DOHH2 (cell line): ENCODE measurements around the gene ORC3.

Experiments
- H3F3A ChIP-seq: fragments of 200-600 bp; sonication (generic), shearing (Covaris generic); 2 replicates; pipeline ENCODE4 v1.6.0; 2016; ENCODE audit warnings: antibody characterized with exemption, mild to moderate bottlenecking; ENCODE audit not compliant: control insufficient read depth, insufficient read depth
- H3K27ac ChIP-seq: fragments of 200-600 bp; sonication (generic); 2 replicates; pipeline ENCODE4 v1.5.1; 2014; ENCODE audit warnings: low read depth, mild to moderate bottlenecking, low read length, moderate library complexity
- H3K27me3 ChIP-seq: fragments of 200-600 bp; sonication (generic); 2 replicates; pipeline ENCODE4 v1.6.1; 2014; ENCODE audit warnings: mild to moderate bottlenecking, low read length, mixed read lengths; ENCODE audit not compliant: control insufficient read depth
- H3K36me3 ChIP-seq: fragments of 200-600 bp; sonication (generic); 2 replicates; pipeline ENCODE4 v1.6.1; 2014; ENCODE audit warnings: mild to moderate bottlenecking, low read length, moderate library complexity, mixed read lengths; ENCODE audit not compliant: control insufficient read depth
- H3K4me1 ChIP-seq: fragments of 200-600 bp; sonication (generic); 2 replicates; pipeline ENCODE4 v1.6.1; 2014; ENCODE audit warnings: mild to moderate bottlenecking, low read length, mixed read lengths; ENCODE audit not compliant: control insufficient read depth
- H3K4me2 ChIP-seq: fragments of 200-600 bp; sonication (generic); 2 replicates; pipeline ENCODE4 v1.6.0; 2014; ENCODE audit warnings: mild to moderate bottlenecking, low read length, moderate library complexity
- H3K4me3 ChIP-seq: fragments of 200-600 bp; sonication (generic); 2 replicates; pipeline ENCODE4 v1.5.1; 2014; ENCODE audit warnings: mild to moderate bottlenecking, low read length, mixed read lengths
- H3K79me2 ChIP-seq: fragments of 200-600 bp; sonication (generic); 2 replicates; pipeline ENCODE4 v1.6.1; 2014; ENCODE audit warnings: mild to moderate bottlenecking, low read length, mixed read lengths; ENCODE audit not compliant: control insufficient read depth
- H3K9me2 ChIP-seq: fragments of 200-600 bp; sonication (generic); replicated peaks from 2 replicates; pipeline ENCODE4 v1.6.1; 2014; ENCODE audit warnings: mild to moderate bottlenecking, low read length, mixed read lengths; ENCODE audit not compliant: control insufficient read depth
- H3K9me3 ChIP-seq: fragments of 200-600 bp; sonication (generic); 2 replicates; pipeline ENCODE4 v1.6.1; 2014; ENCODE audit warnings: antibody characterized with exemption, low read length, mixed read lengths; ENCODE audit not compliant: control insufficient read depth, insufficient read depth
- H4K20me1 ChIP-seq: fragments of 200-600 bp; sonication (generic); 2 replicates; pipeline ENCODE4 v1.6.0; 2014; ENCODE audit warnings: low read depth, mild to moderate bottlenecking, antibody characterized with exemption, low read length, moderate library complexity; ENCODE audit not compliant: control insufficient read depth, insufficient read depth
- EZH2phosphoT487 ChIP-seq: fragments of 200-600 bp; sonication (generic); IDR thresholded peaks from 2 replicates; pipeline ENCODE4 v1.6.1; 2017; ENCODE audit warnings: borderline replicate concordance, mild to moderate bottlenecking, antibody characterized with exemption, low read length, moderate library complexity, mixed read lengths
- TF ChIP-seq, protein P1 (sequence below): fragments of 200-600 bp; sonication (generic); IDR thresholded peaks from one replicate; pipeline ENCODE4 v1.5.1; 2014; ENCODE audit warnings: antibody characterized with exemption, mild to moderate bottlenecking, low read depth, low read length; ENCODE audit not compliant: poor library complexity, severe bottlenecking

The ORC3 gene

DNA sequence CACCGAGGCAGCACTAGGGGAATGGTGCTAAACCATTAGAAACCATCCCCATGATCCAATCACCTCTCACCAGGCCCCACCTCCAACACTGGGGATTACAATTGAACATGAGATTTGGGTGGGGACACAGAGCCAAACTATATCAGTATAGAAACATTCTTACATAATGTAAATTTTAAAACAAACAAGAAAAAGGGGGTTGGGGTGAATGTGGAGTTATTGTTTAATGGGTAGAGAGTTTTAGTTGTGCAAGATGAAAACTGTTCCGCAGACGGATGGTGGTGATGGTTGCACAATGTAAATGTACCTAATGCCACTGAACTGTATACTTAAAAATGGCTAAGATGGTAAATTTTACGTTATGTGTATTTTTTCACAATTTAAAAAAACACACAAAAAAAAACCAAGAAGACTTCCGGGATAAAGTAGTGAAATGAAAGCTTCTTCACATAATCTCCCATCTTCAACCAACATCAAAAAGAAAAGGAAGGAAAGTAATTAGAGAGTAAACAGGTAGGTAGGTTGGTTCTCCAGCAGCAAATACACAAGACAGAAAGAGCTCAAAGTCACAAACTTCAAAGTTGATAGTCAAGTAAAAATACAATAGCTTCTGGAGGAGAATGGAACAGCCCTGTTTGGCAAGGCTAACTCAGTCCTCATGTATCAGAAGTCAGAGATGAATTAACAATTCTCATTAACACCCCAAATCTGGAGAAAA, 16.5 kb upstream of the ORC3 start:
- Histone ChIP-seq H3K27me3 (no peaks in the 10 kb centered on the region), H3K4me1 (peaks cover 24% of the 10 kb centered on the region), H3K27ac (no peak overlapping the region), H3K4me3 (no peak overlapping the region), H3K9me3 (no peaks in the 10 kb centered on the region), H3K36me3 (peaks cover 31% of the 10 kb centered on the region), H3K4me2 (no peak overlapping the region), H3K9me2 (no peaks in the 10 kb centered on the region), H3K79me2 (peaks cover 87% of the 10 kb centered on the region), H4K20me1 (no peaks in the 10 kb centered on the region), H3F3A (no peaks in the 10 kb centered on the region)
- no peak for TF ChIP-seq EZH2phosphoT487
- TF ChIP-seq, protein P1, sequence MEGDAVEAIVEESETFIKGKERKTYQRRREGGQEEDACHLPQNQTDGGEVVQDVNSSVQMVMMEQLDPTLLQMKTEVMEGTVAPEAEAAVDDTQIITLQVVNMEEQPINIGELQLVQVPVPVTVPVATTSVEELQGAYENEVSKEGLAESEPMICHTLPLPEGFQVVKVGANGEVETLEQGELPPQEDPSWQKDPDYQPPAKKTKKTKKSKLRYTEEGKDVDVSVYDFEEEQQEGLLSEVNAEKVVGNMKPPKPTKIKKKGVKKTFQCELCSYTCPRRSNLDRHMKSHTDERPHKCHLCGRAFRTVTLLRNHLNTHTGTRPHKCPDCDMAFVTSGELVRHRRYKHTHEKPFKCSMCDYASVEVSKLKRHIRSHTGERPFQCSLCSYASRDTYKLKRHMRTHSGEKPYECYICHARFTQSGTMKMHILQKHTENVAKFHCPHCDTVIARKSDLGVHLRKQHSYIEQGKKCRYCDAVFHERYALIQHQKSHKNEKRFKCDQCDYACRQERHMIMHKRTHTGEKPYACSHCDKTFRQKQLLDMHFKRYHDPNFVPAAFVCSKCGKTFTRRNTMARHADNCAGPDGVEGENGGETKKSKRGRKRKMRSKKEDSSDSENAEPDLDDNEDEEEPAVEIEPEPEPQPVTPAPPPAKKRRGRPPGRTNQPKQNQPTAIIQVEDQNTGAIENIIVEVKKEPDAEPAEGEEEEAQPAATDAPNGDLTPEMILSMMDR: no peak

DNA sequence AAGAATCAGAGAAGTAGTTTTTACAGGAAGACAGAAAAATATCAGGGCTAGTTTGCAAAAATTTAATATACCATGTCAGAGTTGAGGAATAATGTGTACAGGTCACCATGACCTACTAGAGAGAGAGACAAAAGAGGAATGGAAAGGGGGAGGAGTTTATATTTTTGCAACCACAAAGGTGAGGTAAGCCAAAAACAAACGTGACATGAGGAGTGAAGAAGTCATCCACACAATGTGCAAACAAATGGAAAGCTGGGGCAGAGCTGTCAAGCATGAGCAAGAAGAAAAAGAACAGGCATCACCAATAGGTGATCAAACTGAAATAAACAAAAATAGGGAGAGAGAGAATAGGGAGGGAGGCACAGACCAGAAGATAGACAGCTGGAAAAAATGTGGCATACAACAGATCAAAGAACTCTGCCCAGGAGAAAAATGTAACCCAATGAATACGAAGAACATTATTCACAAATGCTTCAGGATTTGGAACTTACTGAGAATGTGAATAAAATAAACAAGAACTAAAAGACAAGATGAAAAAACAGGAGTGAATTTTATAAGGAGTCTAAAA, 15.6 kb upstream of the ORC3 start:
- peaks cover 24% of the 10 kb centered on the region for H3K4me1 ChIP-seq
- no peak overlapping the region for H3K4me2 ChIP-seq
- no peaks in the 10 kb centered on the region for H4K20me1 ChIP-seq
- H3K27ac ChIP-seq: no peak overlapping the region
- peaks cover 30% of the 10 kb centered on the region for H3K36me3 ChIP-seq
- peaks cover 87% of the 10 kb centered on the region for H3K79me2 ChIP-seq
- H3K9me2 ChIP-seq: no peaks in the 10 kb centered on the region
- no peak overlapping the region for H3K4me3 ChIP-seq
- no peak for TF ChIP-seq EZH2phosphoT487
- TF ChIP-seq, protein P1: no peak
- no peaks in the 10 kb centered on the region for H3K27me3 ChIP-seq
- H3K9me3 ChIP-seq: no peaks in the 10 kb centered on the region
- H3F3A ChIP-seq: no peaks in the 10 kb centered on the region

DNA sequence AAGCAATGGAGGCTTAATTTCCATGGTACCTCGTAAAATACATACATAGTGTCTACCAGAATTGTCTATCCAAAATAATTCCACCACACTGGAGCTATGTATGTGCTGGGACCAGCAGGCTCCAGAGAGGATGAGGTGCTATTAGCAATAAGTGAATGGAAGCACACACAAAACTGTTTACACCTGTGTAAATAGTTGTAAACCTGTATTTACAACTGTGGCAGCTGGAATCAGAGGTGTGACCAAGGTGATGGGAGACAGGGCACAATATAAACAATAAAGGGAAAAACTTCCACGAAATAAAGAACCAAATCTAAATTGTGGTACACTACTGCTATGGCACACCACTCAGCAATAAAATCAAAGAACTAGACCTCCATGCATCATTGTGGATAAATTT, 14.5 kb upstream of the ORC3 start:
- TF ChIP-seq EZH2phosphoT487: no peak
- TF ChIP-seq, protein P1: no peak
- H3K36me3 ChIP-seq: peaks cover 34% of the 10 kb centered on the region

More for the DNA sequence above, 14.5 kb upstream of the ORC3 start:
- Histone ChIP-seq H3K9me3 (no peaks in the 10 kb centered on the region), H3K4me1 (peaks cover 24% of the 10 kb centered on the region), H3K9me2 (no peaks in the 10 kb centered on the region), H3K4me3 (no peak overlapping the region), H3K79me2 (peaks cover 86% of the 10 kb centered on the region), H3K27ac (no peak overlapping the region), H3K27me3 (no peaks in the 10 kb centered on the region), H4K20me1 (no peaks in the 10 kb centered on the region), H3F3A (no peaks in the 10 kb centered on the region), H3K4me2 (no peak overlapping the region; the same call in 1 of the 2 replicates)
